ENCODE results near the gene RASL12. TPM values are rescaled to one million over a fixed set of nuclear protein-coding genes. Genes with fewer than 3 reads are reported as not detected.
A peak's percentile ranks its signal among the peaks of the same experiment; 100 is the strongest.
"Not testable (repeated sequence)": the region's sequence is repeated elsewhere in the genome, so short reads cannot be mapped to it uniquely, and the experiment has no call there.

The RASL12 gene
- total RNA-seq, 2 donors from 2014 or later = not detected

GRCh38 chr15:65028921-65029735, 38.7 kb downstream of the RASL12 start, which contains the start of gene MTFMT:
MTFMT (minus strand) TSS chr15:65029639; CDS start chr15:65029613, 26 bp downstream.
- DNase-seq (ENCODE audit: low spot score in 2 of 2) = peak; percentile 86 to 96
- Mint-ChIP-seq H3K36me3 (peaks cover 7 to 12% of the 10 kb centered on the region in 2 donors), H3K27ac (peak within 1 kb of the TSS; percentile 76 to 94), H3K9me3 (no peaks in the 10 kb centered on the region)
- peak; percentile 92 to 95 for ATAC-seq

- Mint-ChIP-seq H3K9me3 (no peaks in the 10 kb centered on the region), H3K36me3 (peaks cover 7 to 12% of the 10 kb centered on the region in 2 donors), H3K27ac (peak overlapping the region; percentile 76 to 94)
- DNase-seq (ENCODE audit: low spot score in 2 of 2) = no peak
- ATAC-seq = no peak
Measured at GRCh38 chr15:65028338-65028737, 39.5 kb downstream of the RASL12 start.

GRCh38 chr15:65027593-65027992, 40.2 kb downstream of the RASL12 start:
- no peak overlapping the region for H3K27ac Mint-ChIP-seq
- DNase-seq (ENCODE audit: low spot score in 2 of 2) (no peak), ATAC-seq (no peak)
- no peaks in the 10 kb centered on the region for H3K9me3 Mint-ChIP-seq
- peaks cover 7 to 12% of the 10 kb centered on the region in 2 donors for H3K36me3 Mint-ChIP-seq

- Mint-ChIP-seq H3K36me3 (peaks cover 7 to 12% of the 10 kb centered on the region in 2 donors), H3K9me3 (no peaks in the 10 kb centered on the region), H3K27ac (no peak overlapping the region)
- no peak for DNase-seq (ENCODE audit: low spot score in 2 of 2)
- no peak for ATAC-seq
Measured at GRCh38 chr15:65026756-65027155, 41.0 kb downstream of the RASL12 start.

GRCh38 chr15:65021488-65021887, 46.3 kb downstream of the RASL12 start:
- peaks cover 6 to 12% of the 10 kb centered on the region in 2 donors for H3K36me3 Mint-ChIP-seq
- no peak for DNase-seq (ENCODE audit: low spot score in 2 of 2)

GRCh38 chr15:65020419-65020818, 47.4 kb downstream of the RASL12 start:
- DNase-seq (ENCODE audit: low spot score in 2 of 2) (no peak), ATAC-seq (no peak)
- Mint-ChIP-seq H3K9me3 (no peaks in the 10 kb centered on the region), H3K27ac (no peak overlapping the region), H3K36me3 (peaks cover 11 to 18% of the 10 kb centered on the region in 2 donors)

More at GRCh38 chr15:65021488-65021887, 46.3 kb downstream of the RASL12 start:
- Mint-ChIP-seq H3K9me3 (no peaks in the 10 kb centered on the region), H3K27ac (no peak overlapping the region)
- no peak for ATAC-seq

- peaks cover 26 to 37% of the 10 kb centered on the region in 2 donors for H3K36me3 Mint-ChIP-seq
- H3K27ac Mint-ChIP-seq; DNase-seq (ENCODE audit: low spot score in 2 of 2); ATAC-seq; H3K9me3 Mint-ChIP-seq: not testable (repeated sequence)
Measured at GRCh38 chr15:65011198-65011597, 56.6 kb downstream of the RASL12 start.

- ATAC-seq = no peak
- peaks cover 0 to 5% of the 10 kb centered on the region in 2 donors for H3K9me3 Mint-ChIP-seq
- H3K36me3 Mint-ChIP-seq = peaks cover 13 to 21% of the 10 kb centered on the region in 2 donors
- H3K27ac Mint-ChIP-seq = no peak overlapping the region
- DNase-seq (ENCODE audit: low spot score in 2 of 2) = no peak
Measured at GRCh38 chr15:65008983-65009382, 58.8 kb downstream of the RASL12 start.

- Mint-ChIP-seq H3K36me3 (peaks cover 0 to 5% of the 10 kb centered on the region in 2 donors), H3K27ac (no peak overlapping the region), H3K9me3 (no peaks in the 10 kb centered on the region)
- ATAC-seq = no peak
- no peak for DNase-seq (ENCODE audit: low spot score in 2 of 2)
Measured at GRCh38 chr15:65006876-65007275, 60.9 kb downstream of the RASL12 start.

GRCh38 chr15:65004993-65005392, 62.8 kb downstream of the RASL12 start:
- Mint-ChIP-seq H3K9me3 (no peaks in the 10 kb centered on the region), H3K27ac (no peak overlapping the region), H3K36me3 (peaks cover 0 to under 1% of the 10 kb centered on the region in 2 donors)
- DNase-seq (ENCODE audit: low spot score in 2 of 2) = no peak
- ATAC-seq = no peak

Other genes with a start within 250 kb of the RASL12 start
- gene PIF1, start 242.3 kb downstream of the RASL12 start, total RNA-seq = 10 to 100 TPM; 47.5 to 56.0 TPM
- 10 to 100 TPM; 13.7 to 16.1 TPM for gene PLEKHO2, start 226.1 kb downstream of the RASL12 start, total RNA-seq
- 1 to 10 TPM; 3.8 to 8.9 TPM for gene ANKDD1A, start 156.1 kb downstream of the RASL12 start, total RNA-seq
- 10 to 100 TPM; 67.1 to 90.4 TPM for gene SPG21, start 78.1 kb downstream of the RASL12 start, total RNA-seq
- gene MTFMT, start 38.4 kb downstream of the RASL12 start, total RNA-seq = 10 to 100 TPM; 15.7 to 17.3 TPM
- gene SLC51B, start 22.6 kb downstream of the RASL12 start, total RNA-seq = not detected
- not detected for gene KBTBD13, start 8.8 kb upstream of the RASL12 start, total RNA-seq
- gene UBAP1L, start 47.2 kb upstream of the RASL12 start, total RNA-seq = 1 to 10 TPM; 2.2 to 4.8 TPM
- gene PDCD7, start 65.8 kb upstream of the RASL12 start, total RNA-seq = 10 to 100 TPM; 34.2 to 36.6 TPM
- gene CLPX, start 117.4 kb upstream of the RASL12 start, total RNA-seq = 10 to 100 TPM; 66.6 to 84.1 TPM
- under 1 TPM in 1 of 2 donors, not detected in 1; 0.04 TPM for gene CILP, start 143.5 kb upstream of the RASL12 start, total RNA-seq
- gene PARP16, start 218.9 kb upstream of the RASL12 start, total RNA-seq = 10 to 100 TPM; 12.1 to 24.7 TPM
- not detected for gene RNU5A-1, start 228.1 kb upstream of the RASL12 start, total RNA-seq
- not detected for gene RNU5B-1, start 236.7 kb upstream of the RASL12 start, total RNA-seq